NCI-H748 (cell line): ENCODE measurements around the gene COPS4.
"Not testable (repeated sequence)": the region's sequence is repeated elsewhere in the genome, so short reads cannot be mapped to it uniquely, and the experiment has no call there.

Source experiments
- DNase-seq: peaks from one replicate; lab custom pipeline; 2025; ENCODE audit not compliant: unreplicated experiment; lab: John Stamatoyannopoulos, UW

The COPS4 gene

DNA sequence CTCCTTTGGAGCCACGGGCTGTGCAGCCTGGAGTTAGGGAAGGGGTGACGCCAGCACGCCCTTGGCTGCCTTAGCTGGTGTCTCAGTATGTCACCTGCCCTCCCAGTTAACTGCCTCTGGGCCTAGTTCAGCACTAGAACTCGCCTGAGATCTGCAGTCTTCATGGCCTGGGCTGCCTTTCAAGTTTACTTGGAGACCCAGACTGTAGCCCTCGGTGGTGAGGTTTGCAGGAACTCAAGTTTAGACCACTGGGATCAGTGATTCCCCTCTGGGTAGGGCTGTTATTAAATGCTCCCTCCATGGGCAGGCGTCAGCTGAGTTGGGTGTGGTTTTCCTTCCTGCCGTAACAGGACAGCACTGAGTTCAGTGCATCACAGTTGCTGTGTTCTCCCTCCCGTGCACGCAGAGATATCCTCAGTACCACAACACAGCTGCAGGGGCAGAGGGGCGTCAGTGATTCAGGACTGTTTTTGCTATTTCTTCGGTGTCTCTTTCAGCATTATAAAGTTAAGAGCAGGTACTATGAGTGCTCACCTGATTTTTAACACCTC lies 49.0 kb downstream of the COPS4 start:
- no peak for DNase-seq

DNA sequence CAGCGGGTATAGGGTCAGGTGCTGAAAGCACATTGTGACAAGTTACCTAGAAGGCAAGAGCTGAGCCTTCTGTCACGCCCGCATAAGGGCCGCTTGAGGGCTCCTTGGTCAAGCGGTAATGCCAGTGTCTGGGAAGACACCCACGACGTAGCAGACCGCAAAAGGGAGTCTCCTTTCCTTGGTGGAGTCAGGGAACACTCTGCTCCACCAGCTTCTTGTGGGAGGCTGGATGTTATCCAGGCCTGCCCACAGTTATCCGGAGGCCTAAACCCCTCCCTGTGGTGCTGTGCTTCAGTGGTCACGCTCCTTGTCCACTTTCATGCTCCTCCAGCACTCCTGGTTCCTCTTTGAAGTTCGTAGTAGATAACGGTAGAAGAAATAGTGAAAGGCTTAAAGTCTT lies 50.0 kb downstream of the COPS4 start:
- DNase-seq: not testable (repeated sequence)

DNA sequence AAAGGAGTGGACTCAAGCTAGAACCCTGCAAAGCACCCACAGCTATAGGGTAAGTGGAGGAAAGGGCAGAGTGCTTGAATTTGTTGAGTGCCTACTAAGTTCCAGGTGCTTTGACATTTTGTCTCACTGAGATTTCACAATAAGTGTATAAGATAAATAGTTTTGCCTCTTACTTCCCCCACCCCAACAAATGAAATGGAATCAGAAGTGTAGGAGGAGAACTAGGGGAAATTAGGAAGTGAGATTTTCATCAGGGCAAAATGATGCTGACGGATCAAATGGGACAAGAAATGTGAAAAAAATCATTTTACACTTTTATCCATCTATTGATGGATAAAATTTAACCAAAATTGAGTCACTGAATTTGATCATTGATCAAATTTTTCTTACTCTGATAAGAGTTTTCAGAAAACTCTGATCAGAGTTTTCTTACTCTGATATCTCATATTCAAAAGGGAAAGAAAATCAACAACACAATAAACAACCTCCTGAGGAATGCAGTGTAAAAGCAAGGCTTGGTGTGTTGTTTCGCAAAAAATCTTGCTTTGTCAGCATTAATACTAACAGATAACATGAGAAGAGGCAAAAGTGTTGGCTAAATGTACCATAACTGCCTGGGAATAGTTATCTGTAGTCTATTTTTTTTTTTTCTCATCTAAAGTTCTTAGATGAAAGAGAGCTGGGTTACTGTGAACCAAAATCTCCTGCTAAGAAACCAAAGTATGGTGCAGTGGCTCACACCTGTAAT lies 54.6 kb downstream of the COPS4 start:
- DNase-seq: no peak

DNA sequence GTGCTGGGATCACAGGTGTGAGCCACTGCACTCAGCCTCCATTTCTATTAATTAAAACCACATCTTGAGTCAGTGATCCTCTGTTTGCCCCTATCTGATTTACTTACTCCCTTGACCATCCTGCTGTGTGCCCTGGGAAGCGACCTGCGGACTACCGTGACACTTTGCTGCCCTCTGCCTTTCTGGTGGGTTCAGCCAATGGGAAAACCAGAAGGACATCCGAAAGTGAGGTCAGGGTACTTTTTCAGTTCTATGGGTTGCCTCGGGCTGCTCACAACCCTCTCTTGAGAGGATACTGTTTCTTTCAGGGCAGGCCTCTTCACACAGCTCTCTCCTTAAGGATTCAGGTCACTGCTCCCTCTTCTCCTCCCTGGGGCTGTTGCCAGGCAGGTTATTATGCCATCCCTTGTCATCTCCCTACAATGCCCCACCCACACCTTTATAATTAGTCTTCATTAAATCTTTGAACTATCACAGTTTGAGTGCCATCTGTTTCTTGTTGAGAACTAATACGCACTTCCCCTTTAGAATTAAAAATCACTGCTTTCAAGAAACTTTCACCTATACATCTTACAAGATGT lies 58.2 kb downstream of the COPS4 start:
- DNase-seq: no peak

DNA sequence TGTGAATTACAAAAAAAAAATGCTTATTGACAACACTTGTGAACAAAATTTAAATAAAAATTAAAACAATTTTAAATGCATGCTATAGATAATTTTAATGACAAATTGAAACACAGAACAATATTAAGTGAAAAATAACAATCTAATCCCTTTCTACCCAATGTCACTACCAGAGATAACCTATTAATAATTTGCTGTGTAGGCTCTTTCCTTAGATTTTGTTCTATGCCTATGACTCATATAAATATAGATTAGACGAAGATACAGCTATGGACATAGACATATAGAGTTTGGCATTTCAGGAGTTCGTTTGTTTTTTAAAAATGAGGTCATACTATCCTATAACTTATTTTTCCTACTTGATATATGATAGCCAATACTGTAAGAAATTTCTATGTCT lies 61.4 kb downstream of the COPS4 start:
- DNase-seq: no peak

DNA sequence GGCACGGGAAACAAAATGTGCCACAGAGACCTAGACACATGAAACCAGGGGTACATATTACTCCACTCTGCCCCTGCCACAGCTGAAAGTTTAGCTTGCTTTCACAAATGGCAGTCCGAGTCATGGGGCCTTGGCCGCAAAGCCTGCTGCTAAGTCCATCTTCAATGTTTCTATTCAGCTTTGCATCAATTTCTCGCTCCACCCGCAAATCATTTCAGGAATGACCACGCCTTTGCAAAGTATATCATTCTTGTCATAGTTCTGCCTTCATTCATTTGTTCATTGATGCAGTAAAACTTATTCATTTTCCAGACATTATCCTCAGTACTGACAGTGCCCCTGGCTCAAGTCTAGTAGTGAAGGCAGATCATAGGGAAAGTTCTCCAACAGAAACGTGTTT lies 70.0 kb downstream of the COPS4 start:
- DNase-seq: no peak

DNA sequence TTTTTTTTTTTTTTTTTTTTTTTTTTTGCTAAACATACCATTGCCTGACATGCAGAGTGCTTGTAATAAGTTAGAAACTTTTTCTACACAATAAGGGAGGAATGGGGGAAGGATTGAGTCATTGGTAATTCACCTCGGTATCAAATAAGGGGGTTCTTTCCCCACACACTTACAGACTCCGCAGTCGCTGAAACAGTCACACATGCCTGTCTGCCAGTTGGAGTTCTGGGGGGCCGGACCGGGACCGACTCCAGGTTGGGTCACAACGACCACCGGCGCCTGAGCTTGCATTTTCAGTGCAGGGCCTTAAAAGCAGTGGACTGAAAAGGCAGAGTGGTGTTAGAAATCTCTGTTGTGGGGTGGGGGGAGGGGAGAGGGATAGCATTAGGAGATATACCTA lies 72.6 kb downstream of the COPS4 start:
- no peak for DNase-seq

DNA sequence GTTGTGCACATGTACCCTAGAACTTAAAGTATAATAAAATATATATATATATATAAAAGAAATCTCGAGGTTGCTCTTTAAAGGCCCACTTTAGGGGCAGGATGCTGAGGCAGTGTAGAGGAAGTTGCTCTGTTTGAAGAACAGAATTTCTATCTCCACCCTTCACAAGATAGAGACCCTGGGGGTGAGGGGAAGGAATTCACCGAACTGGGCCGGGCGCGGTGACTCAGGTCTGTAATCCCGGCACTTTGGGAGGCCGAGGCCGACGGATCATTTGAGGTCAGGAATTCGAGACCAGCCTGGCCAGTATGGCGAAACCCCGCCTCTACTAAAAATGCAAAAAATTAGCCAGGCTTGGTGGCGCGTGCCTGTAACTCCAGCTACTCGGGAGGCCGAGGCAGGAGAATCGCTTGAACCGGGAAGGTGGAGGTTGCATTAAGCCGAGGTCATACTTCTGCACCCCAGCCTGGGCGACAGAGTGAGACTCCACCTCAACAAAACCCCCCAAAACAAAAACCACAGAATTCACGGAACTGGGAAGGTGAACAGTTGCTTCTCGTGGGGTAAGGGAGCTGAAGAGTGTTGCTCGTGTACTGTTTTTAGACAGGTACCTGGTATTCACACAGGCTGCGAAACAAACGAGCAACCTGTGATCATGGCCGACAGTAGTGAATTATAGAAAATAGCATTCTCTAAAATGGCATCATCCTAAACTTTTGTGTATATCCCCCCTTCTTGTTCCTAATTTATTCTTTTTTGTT lies 73.3 kb downstream of the COPS4 start:
- no peak for DNase-seq

DNA sequence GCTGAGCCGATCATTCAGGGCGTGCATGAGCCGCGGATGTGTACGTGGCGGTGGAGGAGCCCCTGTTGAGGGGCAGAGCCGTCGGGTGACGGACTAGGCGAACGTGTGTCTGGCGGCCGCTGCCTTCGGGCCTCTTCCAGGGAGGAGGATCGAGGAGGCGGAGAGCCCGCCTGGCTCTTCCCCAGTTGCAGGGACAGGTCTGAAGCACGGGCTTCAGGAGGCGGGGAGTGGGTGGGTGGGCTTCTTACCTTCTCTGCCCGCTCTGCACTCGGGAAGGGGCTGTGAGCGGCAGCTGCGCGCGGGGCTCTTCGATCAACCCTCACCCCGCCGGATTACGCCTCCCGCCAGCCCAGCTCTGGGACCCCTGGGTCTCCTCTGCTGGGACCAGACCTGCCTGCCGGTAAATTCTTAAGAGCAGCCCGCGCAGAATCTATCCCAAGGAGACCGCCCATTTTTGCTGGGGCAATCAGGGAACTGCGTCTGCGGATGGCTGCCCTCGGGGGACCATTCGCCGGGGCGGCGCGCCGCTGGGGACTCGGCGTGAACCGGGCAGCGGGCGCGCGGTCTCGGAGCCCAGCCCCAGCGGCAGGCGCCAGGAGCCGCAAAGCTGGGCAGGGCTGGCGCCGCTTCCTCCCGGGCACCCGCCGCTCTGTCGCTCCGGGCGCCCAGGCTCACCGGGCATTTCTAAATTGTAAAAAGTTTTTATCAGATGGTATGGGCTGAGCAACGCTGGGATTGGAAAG lies 74.7 kb downstream of the COPS4 start:
- peak; percentile 81 for DNase-seq

DNA sequence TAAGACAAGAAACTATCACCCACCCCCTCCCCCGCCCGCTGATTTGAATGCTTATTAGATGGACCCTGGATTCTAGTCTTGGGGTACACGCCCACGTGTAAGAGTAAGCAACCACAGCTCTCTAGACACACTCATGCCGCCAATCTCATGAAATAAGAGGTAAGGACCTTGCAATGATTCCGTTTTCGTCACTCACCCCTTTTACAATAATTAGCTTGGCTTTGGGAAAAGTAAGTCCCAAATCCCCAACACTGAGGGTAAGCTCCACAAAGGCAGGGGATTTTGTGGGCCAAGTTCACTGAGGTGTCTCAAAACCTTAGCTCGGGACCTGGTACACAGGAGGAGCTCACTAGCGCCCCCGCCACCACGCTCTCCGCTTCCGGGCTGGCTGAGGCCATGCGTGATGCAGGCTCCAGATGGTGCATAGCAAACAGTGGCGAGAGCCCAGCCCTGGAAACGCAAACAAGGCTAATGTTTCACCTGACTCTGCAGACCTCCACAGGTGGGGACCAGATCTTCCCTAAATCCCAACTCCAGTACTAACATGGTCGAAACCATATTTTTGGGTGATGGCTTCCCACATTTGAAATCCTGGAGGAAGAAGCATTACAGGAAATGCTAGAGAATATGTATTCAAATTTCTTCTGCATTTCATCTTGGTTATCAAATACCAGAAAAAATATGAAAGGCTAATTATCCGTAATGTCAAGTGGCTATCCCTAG lies 75.4 kb downstream of the COPS4 start:
- peak; percentile 95 for DNase-seq

DNA sequence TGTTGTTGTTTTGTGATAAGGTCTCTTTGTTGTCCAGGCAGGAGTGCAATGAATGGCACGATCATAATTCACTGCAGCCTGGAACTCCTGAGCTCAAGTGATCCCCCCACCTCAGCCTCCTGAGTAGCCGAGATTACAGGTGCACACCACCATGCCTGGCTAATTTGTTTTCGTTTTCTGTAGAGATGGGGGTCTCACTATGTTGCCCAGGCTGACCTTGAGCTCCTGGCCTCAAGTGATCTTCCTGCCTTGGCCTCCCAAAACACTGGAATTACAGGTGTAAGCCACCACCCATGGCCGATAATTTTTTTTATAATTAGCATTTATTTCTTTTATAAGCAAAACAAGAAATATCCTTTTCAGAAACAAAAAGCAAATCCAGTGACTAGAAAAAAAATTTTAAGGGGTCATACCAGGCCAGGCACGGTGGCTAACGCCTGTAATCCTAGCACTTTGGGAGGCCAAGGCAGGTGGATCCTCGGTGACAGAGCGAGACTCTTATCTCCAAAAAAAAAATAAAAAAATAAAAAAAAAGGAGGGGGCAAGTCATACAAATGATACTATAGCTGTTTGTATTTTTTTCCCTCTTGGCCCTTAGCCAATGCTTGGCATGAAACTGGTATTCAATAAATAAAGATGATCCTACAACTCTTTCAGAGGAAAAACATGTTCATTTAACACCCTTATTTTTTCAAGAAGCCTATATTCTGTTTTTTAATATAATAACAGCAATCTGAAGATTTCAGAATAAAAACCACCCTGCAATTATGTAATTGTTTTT lies 76.2 kb downstream of the COPS4 start:
- peak; percentile 50 for DNase-seq

DNA sequence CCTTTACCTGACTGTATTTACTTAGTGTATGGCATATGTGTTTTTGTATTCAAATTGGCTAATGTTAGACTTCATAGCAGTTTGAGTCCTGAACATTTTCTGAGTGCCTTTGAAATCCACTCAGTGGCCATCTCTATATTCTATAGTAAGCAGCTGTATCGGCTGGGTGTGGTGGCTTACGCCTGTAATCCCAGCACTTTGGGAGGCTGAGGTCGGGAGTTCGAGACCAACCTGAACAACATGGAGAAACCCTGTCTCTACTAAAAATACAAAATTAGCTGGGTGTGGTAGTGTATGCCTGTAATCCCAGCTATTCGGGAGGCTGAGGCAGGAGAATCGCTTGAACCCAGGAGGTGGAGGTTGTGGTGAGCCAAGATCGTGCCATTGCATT lies 76.8 kb downstream of the COPS4 start:
- peak; percentile 2 for DNase-seq

DNA sequence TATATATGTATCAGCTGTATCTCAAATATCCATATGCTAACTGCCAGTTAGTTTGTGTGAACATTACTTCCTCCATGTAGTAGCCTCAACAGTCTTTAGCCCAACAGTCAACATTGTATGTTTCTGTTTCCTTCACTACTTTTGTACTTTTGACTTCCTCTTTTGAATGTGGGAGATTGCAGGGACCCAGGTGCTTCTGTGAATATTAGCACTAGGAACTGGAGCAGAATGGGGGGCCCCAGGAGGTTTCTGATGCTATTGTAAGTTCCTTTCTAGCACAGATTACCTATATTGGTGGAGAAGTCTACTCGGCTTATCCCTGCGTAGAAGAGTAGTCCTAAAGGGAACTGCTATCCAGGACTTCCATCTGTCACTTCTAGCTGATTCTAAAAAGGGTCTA lies 77.2 kb downstream of the COPS4 start:
- DNase-seq: no peak

DNA sequence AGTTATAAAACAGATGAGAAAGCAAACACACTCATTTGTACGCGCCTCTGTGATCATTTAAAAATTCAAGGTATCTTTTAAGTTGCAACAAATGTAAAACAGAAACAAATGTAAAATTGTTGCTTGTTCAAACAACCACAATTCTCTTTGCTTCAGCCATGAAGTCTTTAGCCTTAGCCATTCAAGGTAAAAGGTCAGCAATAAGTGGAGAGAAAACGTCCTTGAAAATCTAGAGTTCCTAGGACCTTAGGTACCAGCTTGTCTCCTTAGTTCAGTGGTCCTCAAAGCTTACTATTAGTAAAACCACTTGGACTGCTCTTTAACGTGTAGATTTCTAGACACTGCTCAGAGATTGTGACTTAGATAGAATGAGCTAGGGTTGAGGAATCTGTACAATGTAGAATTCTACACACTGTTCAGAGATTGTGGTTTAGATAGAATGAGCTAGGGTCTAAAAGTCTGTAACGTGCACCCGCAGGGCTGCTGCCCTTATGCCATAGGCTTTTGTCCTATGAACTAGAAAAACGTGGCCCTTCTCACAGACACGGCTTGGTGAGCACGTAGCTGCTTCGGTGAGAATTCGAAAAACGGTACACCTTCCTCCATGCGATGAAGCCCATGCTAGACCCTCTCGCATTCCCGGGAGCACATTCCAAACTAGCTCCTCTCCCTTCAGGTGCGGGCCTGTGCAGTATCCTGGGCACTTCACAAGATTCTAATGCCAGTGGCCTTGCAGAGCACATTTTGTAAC lies 77.9 kb downstream of the COPS4 start:
- no peak for DNase-seq

DNA sequence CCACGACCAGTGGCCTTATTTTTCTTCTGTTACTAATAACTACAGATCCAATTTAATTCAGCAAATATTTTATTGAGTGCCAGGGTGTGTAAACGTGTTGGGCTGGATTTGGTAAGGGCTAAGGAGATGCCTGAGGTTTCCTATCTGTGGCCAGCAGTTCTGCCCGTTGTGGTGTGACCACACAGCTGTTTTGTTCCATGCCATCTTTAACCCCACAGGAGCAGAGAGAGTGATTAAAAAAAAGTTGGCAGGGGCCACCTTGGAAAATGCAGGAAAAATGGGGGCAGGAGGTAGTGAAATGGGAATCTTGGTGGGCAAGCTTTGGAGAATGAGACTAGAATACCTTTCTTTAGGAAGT lies 78.4 kb downstream of the COPS4 start:
- DNase-seq: no peak

DNA sequence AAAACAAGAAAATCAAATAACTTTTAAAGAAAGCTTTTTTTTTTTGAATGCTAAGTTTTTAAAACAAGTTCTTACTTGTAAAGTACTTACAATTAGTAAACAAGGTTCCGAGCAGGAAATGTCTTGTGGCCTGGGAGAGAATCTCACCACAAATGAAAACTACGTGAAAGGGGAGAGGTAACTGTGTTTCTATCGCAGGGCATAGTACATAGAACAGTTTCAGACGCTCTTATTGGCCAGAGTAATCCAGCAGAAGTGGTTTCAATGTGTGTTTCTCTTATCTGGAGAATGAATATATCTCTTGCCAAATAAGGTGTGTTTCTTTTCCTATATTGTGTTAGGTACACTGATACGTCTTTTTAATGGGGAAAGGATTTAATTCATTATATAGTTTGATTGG lies 79.6 kb downstream of the COPS4 start, which contains the start of gene PLAC8:
Gene PLAC8 (minus strand): TSS at position 154 of the 400 bp plus-strand sequence. CDS start 6,808 bp downstream, outside the sequence.
- DNase-seq: peak; percentile 13

DNA sequence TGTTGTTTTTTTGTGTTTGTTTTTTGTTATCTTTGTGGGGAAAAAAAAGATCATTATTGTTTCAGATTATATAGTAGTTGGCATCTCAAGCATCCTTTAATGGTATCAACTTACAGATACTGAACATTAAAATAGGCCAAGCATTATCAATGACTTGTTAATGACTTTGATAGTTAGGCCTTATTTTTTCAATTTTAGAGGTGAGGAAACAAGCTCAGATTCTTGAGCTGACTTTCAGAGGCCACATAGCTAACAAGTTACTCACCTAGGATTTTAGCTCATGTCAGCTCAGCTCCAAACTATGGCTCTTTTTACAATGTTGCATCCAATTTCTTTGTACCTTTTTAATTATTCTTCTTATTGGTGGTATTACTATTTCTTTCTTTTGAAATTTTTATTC lies 80.0 kb downstream of the COPS4 start:
- DNase-seq: no peak

DNA sequence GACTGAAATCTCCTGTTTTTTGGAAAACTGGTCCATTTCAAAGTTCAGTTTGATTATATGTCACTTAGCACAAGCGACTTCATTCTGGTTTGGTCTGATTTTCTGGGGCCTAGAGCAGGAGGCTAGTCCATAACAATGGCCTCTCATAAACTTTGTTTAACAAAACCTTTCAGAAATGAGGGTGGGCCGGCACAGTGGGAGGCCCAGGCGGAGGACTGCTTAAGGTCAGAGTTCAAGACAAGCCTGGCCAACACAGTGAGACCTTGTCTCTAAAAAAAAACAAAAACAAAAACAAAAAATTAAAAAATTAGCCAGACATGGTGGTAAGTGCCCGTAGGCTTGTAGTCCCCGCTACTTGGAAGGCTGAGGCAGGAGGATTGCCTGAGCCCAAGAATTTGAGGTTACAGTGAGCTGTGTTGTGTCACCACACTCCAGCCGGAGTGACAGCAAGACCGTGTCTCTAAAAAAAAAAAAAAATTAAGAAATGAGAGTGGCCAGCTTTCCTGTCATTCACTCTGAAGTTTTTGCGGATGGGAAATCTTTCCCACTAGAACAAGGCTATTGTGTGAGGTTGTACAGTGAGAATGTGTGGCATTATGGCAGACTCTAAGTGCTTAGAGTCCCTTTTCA lies 80.8 kb downstream of the COPS4 start:
- DNase-seq: no peak

DNA sequence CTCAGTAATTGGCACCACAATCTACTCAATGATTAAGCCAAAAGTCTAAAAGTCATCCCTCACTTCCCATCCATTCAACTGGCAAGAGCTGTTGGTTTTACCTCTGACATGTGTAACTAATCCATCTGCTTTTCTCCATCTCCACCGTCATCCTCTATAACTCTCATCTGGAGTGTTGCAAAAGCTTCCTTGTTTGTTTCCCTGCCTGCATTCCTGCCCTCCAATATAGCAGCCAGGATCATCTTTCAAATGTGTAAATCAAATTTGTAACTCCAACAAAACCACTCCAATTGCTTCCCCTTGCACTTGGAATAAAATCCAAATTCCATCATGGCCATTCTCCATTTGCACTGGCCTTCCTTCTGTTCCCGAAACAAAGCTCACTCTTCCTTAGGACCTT lies 83.9 kb downstream of the COPS4 start:
- no peak for DNase-seq
